Karpas-422 (cell line): ENCODE results near the gene TMEM116. TPM values are rescaled to one million over a fixed set of nuclear protein-coding genes. Genes with fewer than 3 reads are reported as not detected.
"Not testable (repeated sequence)": the region's sequence is repeated elsewhere in the genome, so short reads cannot be mapped to it uniquely, and the experiment has no call there.

Source experiments
- DNase-seq: peaks from one replicate; pipeline ENCODE4 v3.0.0-alpha.2; 2015
- H2AFZ ChIP-seq: fragments of 200-600 bp; sonication (generic); 2 replicates; pipeline ENCODE4 v1.6.1; 2014; ENCODE audit warnings: antibody characterized with exemption, low read length, mixed read lengths
- H3K27ac ChIP-seq: fragments of 200-600 bp; sonication (generic); 2 replicates; pipeline ENCODE4 v1.5.1; 2014; ENCODE audit warnings: mild to moderate bottlenecking, low read length, moderate library complexity
- H3K27me3 ChIP-seq: fragments of 200-600 bp; sonication (generic); 2 replicates; pipeline ENCODE4 v1.6.1; 2014; ENCODE audit warnings: low read length, mixed read lengths
- H3K36me3 ChIP-seq: fragments of 200-600 bp; sonication (generic); 2 replicates; pipeline ENCODE4 v1.6.1; 2014; ENCODE audit warnings: low read length, mixed read lengths; ENCODE audit not compliant: insufficient read depth
- H3K4me1 ChIP-seq: fragments of 200-600 bp; sonication (generic); 2 replicates; pipeline ENCODE4 v1.6.1; 2014; ENCODE audit warnings: mild to moderate bottlenecking, low read length, mixed read lengths
- H3K4me2 ChIP-seq: fragments of 200-600 bp; sonication (generic); 2 replicates; pipeline ENCODE4 v1.6.1; 2014; ENCODE audit warnings: low read length, low read depth, mild to moderate bottlenecking; ENCODE audit not compliant: poor library complexity, severe bottlenecking
- H3K4me3 ChIP-seq: fragments of 200-600 bp; sonication (generic); 2 replicates; pipeline ENCODE4 v1.5.1; 2014; ENCODE audit warnings: mild to moderate bottlenecking, antibody characterized with exemption, low read length, mixed read lengths
- H3K79me2 ChIP-seq: fragments of 200-600 bp; sonication (generic); 2 replicates; pipeline ENCODE4 v1.6.1; 2014; ENCODE audit warnings: mild to moderate bottlenecking, low read length, mixed read lengths
- H3K9ac ChIP-seq: fragments of 200-600 bp; sonication (generic); 2 replicates; pipeline ENCODE4 v1.6.0; 2014; ENCODE audit warnings: low read length
- H3K9me2 ChIP-seq: fragments of 200-600 bp; sonication (generic), shearing (Covaris generic); replicated peaks from 2 replicates; pipeline ENCODE4 v1.6.0; 2014; ENCODE audit warnings: mild to moderate bottlenecking, low read length, moderate library complexity; ENCODE audit not compliant: insufficient read depth
- H3K9me3 ChIP-seq: fragments of 300-700, 200-600 bp; sonication (generic); 2 replicates; pipeline ENCODE4 v1.6.1; 2014; ENCODE audit warnings: low read length, mixed read lengths
- H4K20me1 ChIP-seq: fragments of 200-600 bp; sonication (generic); 2 replicates; pipeline ENCODE4 v1.6.1; 2014; ENCODE audit warnings: mild to moderate bottlenecking, antibody characterized with exemption, low read length, low read depth; ENCODE audit not compliant: insufficient read depth
- total RNA-seq: library from RNA; depleted of rRNA; stranded (reverse); fragments of >200 nt; shearing (Covaris generic); gene quantifications from 2 replicates; pipeline ENCODE4 v1.2.3, GENCODE V29; 2014; ENCODE audit warnings: low replicate concordance

TMEM116 gene
- total RNA-seq, 1 experiment from 2014 or later, result 56.6 TPM

- Histone ChIP-seq H3K9ac (no peak overlapping the region), H3K79me2 (peaks cover 16% of the 10 kb centered on the region), H3K27ac (0 out of 2 replicates have a peak overlapping the region, but pooled peaks have one; percentile 33), H3K36me3 (no peaks in the 10 kb centered on the region), H4K20me1 (no peaks in the 10 kb centered on the region), H3K4me1 (peaks cover 41% of the 10 kb centered on the region), H2AFZ (no peak overlapping the region), H3K4me3 (no peak overlapping the region), H3K4me2 (no peak overlapping the region), H3K9me3 (no peaks in the 10 kb centered on the region), H3K27me3 (no peaks in the 10 kb centered on the region), H3K9me2 (no peaks in the 10 kb centered on the region)
- DNase-seq, result no peak
Observed at GRCh38 chr12:111978545-111978944, 34.4 kb downstream of the TMEM116 start.

DNA sequence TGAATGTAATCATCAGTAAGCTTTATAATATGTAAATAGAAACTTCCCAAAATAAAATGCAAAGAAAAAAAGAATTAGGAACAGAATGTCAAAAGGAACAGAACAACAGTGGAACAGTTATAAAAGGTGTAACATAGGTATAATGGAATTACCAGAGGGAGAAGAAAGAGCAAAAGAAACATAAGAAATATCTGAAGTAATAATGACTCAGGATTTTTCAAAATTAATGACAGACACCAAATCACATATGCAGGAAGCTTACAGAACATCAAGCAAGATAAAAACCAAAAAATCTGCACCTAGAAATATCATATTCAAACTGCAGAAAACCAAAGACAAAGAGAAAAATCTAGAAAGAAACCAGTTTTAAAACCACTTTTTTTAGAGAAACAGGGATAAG is 36.1 kb downstream of the TMEM116 start:
- H3K36me3 ChIP-seq, result peaks cover under 1% of the 10 kb centered on the region; the same call in 1 of the 2 replicates
- peaks cover 41% of the 10 kb centered on the region for H3K4me1 ChIP-seq
- no peak overlapping the region for H3K9ac ChIP-seq
- peak overlapping the region; percentile 69 for H3K27ac ChIP-seq
- H3K27me3 ChIP-seq, result no peaks in the 10 kb centered on the region
- peaks cover 12% of the 10 kb centered on the region for H3K79me2 ChIP-seq
- no peak overlapping the region for H3K4me3 ChIP-seq
- H3K9me2 ChIP-seq, result no peaks in the 10 kb centered on the region
- H3K4me2 ChIP-seq, result peak overlapping the region; percentile 32
- no peak for DNase-seq
- H2AFZ ChIP-seq, result no peak overlapping the region
- no peaks in the 10 kb centered on the region for H3K9me3 ChIP-seq
- no peaks in the 10 kb centered on the region for H4K20me1 ChIP-seq

GRCh38 chr12:111976291-111976690 is 36.7 kb downstream of the TMEM116 start:
- Histone ChIP-seq H3K27me3 (no peaks in the 10 kb centered on the region), H3K36me3 (peaks cover 4% of the 10 kb centered on the region; the same call in 1 of the 2 replicates), H2AFZ (no peak overlapping the region), H3K4me2 (peak overlapping the region; percentile 32), H3K4me3 (no peak overlapping the region), H3K27ac (peak overlapping the region; percentile 69), H3K9me3 (no peaks in the 10 kb centered on the region; the same call in 1 of the 2 replicates), H3K79me2 (peaks cover 8% of the 10 kb centered on the region), H3K9me2 (no peaks in the 10 kb centered on the region), H3K9ac (no peak overlapping the region), H3K4me1 (peaks cover 38% of the 10 kb centered on the region), H4K20me1 (no peaks in the 10 kb centered on the region)
- DNase-seq, result no peak

GRCh38 chr12:111975161-111975931 is 37.6 kb downstream of the TMEM116 start:
- H3K4me3 ChIP-seq, result no peak overlapping the region
- peaks cover 29% of the 10 kb centered on the region for H3K4me1 ChIP-seq
- H4K20me1 ChIP-seq, result no peaks in the 10 kb centered on the region
- no peak for DNase-seq
- H3K36me3 ChIP-seq, result peaks cover 7% of the 10 kb centered on the region; the same call in 1 of the 2 replicates
- peaks cover 6% of the 10 kb centered on the region; the same call in 1 of the 2 replicates for H3K79me2 ChIP-seq
- no peaks in the 10 kb centered on the region for H3K27me3 ChIP-seq
- H3K9me2 ChIP-seq, result no peaks in the 10 kb centered on the region
- H3K27ac ChIP-seq, result no peak overlapping the region
- no peak overlapping the region for H2AFZ ChIP-seq
- no peak overlapping the region for H3K9ac ChIP-seq
- no peak overlapping the region for H3K4me2 ChIP-seq
- peaks cover 5% of the 10 kb centered on the region; the same call in 1 of the 2 replicates for H3K9me3 ChIP-seq

GRCh38 chr12:111971800-111972199 is 41.2 kb downstream of the TMEM116 start:
- DNase-seq, result no peak
- H3K9me3 ChIP-seq, result peaks cover 5% of the 10 kb centered on the region; the same call in 1 of the 2 replicates
- no peak overlapping the region for H3K4me2 ChIP-seq
- H3K4me3 ChIP-seq, result no peak overlapping the region
- peaks cover 9% of the 10 kb centered on the region; the same call in 1 of the 2 replicates for H3K79me2 ChIP-seq
- no peaks in the 10 kb centered on the region for H3K9me2 ChIP-seq
- no peak overlapping the region for H3K9ac ChIP-seq
- H3K36me3 ChIP-seq, result peaks cover 7% of the 10 kb centered on the region; the same call in 1 of the 2 replicates
- no peaks in the 10 kb centered on the region for H4K20me1 ChIP-seq
- peaks cover 7% of the 10 kb centered on the region for H3K4me1 ChIP-seq
- H3K27ac ChIP-seq, result no peak overlapping the region
- no peaks in the 10 kb centered on the region for H3K27me3 ChIP-seq
- H2AFZ ChIP-seq, result no peak overlapping the region

DNA sequence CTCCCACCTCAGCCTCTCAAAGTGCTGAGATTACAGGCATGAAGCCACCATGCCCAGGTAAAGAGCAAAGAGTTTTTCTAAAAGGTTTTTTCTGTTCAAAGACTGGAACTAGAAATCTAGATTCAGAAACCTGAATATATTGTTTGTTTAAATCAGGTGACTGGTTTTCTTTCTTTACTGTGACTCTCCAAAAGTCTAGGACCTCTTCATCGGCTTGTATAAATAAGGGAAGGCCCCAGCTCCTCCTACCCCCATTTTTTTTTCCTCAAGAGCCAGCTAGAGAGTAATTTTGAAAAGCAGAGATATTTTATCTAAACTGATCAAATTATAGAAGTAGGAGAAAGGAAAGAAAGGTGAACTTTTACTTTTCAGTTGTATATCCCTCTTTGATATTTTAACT is 48.0 kb downstream of the TMEM116 start:
- no peak for DNase-seq
- H4K20me1 ChIP-seq, result no peaks in the 10 kb centered on the region
- no peaks in the 10 kb centered on the region for H3K36me3 ChIP-seq
- H3K79me2 ChIP-seq, result peaks cover 7% of the 10 kb centered on the region; the same call in 1 of the 2 replicates
- H3K9me2 ChIP-seq, result no peaks in the 10 kb centered on the region
- H3K4me2 ChIP-seq, result no peak overlapping the region
- H3K27ac ChIP-seq, result 0 out of 2 replicates have a peak overlapping the region, but pooled peaks have one; percentile 22
- H3K9me3 ChIP-seq, result no peaks in the 10 kb centered on the region
- no peaks in the 10 kb centered on the region for H3K4me1 ChIP-seq
- no peaks in the 10 kb centered on the region for H3K27me3 ChIP-seq
- H2AFZ ChIP-seq, result no peak overlapping the region
- H3K4me3 ChIP-seq, result no peak overlapping the region
- no peak overlapping the region for H3K9ac ChIP-seq

DNA sequence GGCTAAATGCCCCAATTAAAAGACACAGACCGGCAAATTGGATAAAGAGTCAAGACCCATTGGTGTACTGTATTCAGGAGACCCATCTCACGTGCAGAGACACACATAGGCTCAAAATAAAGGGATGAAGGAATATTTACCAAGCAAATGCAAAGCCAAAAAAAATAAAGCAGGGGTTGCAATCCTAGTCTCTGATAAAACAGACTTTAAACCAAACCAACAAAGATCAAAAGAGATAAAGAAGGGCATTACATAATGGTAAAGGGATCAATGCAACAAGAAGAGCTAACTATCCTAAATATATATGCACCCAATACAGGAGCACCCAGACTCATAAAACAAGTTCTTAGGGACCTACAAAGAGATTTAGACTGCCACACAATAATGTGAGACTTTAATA is 53.4 kb downstream of the TMEM116 start:
- H3K79me2 ChIP-seq, H3K4me3 ChIP-seq, H4K20me1 ChIP-seq, H3K27me3 ChIP-seq, H3K9me2 ChIP-seq, H3K36me3 ChIP-seq, DNase-seq, H3K9ac ChIP-seq, H3K27ac ChIP-seq, H2AFZ ChIP-seq, H3K4me1 ChIP-seq, H3K4me2 ChIP-seq, H3K9me3 ChIP-seq: not testable (repeated sequence)

- not testable (repeated sequence) for H3K4me1 ChIP-seq, H3K27ac ChIP-seq
Observed at GRCh38 chr12:111957224-111957623, 55.7 kb downstream of the TMEM116 start.

More at GRCh38 chr12:111957224-111957623, 55.7 kb downstream of the TMEM116 start:
- DNase-seq, H4K20me1 ChIP-seq, H3K79me2 ChIP-seq, H3K9ac ChIP-seq, H3K36me3 ChIP-seq, H3K9me3 ChIP-seq, H3K4me3 ChIP-seq, H3K27me3 ChIP-seq, H3K9me2 ChIP-seq, H3K4me2 ChIP-seq, H2AFZ ChIP-seq: not testable (repeated sequence)
